Measurements from ENCODE around the gene DMD. TPM values are rescaled to one million over a fixed set of nuclear protein-coding genes. Genes with fewer than 3 reads are reported as not detected.

DMD gene
- total and polyA plus RNA-seq, 2 of the 8 experiments (the other 6 are each of a cell fraction or from before 2014, with no cell fraction given), result 4.8 to 7.4 TPM

DNA sequence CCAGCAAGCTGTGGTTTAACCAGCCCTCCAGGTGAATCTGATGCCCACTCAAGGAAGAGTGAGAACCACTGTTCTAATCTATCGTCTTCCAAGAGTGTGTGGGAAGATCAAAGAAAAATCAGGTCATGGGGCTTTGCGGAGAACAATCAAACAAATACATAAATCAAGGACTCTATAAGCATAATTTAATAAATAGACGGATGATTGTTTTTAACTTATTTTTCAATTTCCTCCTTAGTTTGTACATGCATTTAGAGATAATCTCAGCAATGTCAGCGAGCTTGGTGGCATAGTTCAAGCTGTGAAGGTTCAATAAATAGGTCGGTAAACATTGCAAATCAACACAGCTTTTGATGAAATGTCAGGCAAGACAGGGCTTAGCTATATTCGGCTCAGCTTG, 84.9 kb downstream of the DMD start:
- H3K23me2 ChIP-seq (ENCODE audit: low read depth, low read length), result no peaks in the 10 kb centered on the region
- no peak overlapping the region for H3K4me2 ChIP-seq (ENCODE audit: insufficient read depth in 1 of 2, low read depth in 2 of 2, low read length in 2 of 2)
- ChIA-PET CTCF (ENCODE audit: partially characterized antibody) (no interaction called here), POLR2A (ENCODE audit: partially characterized antibody) (no interaction called here)
- FAIRE-seq, result no peak
- H3K79me2 ChIP-seq (ENCODE audit: control insufficient read depth in 1 of 2, insufficient read depth in 2 of 2, low read length in 2 of 2), result no peaks in the 10 kb centered on the region
- no peaks in the 10 kb centered on the region for H3K79me1 ChIP-seq (ENCODE audit: low read depth, low read length)
- H4K20me1 ChIP-seq (replicated peaks in 1 of 2; ENCODE audit: control insufficient read depth in 1 of 2, insufficient read depth in 2 of 2, low read length in 2 of 2), result no peaks in the 10 kb centered on the region
- no peaks in the 10 kb centered on the region for H3K27me3 ChIP-seq (replicated peaks in 1 of 4; ENCODE audit: control insufficient read depth in 3 of 4, extremely low read depth in 1 of 4, insufficient read depth in 3 of 4, low read length in 3 of 4)
- no peak overlapping the region for H3K9ac ChIP-seq (replicated peaks in 1 of 4; ENCODE audit: extremely low read depth in 1 of 4, low read depth in 3 of 4, low read length in 3 of 4)
- H3K4me3 ChIP-seq (ENCODE audit: extremely low read depth in 1 of 4, insufficient read depth in 2 of 4, low read depth in 3 of 4, low read length in 4 of 4), result no peak overlapping the region
- TF ChIP-seq, protein P1, sequence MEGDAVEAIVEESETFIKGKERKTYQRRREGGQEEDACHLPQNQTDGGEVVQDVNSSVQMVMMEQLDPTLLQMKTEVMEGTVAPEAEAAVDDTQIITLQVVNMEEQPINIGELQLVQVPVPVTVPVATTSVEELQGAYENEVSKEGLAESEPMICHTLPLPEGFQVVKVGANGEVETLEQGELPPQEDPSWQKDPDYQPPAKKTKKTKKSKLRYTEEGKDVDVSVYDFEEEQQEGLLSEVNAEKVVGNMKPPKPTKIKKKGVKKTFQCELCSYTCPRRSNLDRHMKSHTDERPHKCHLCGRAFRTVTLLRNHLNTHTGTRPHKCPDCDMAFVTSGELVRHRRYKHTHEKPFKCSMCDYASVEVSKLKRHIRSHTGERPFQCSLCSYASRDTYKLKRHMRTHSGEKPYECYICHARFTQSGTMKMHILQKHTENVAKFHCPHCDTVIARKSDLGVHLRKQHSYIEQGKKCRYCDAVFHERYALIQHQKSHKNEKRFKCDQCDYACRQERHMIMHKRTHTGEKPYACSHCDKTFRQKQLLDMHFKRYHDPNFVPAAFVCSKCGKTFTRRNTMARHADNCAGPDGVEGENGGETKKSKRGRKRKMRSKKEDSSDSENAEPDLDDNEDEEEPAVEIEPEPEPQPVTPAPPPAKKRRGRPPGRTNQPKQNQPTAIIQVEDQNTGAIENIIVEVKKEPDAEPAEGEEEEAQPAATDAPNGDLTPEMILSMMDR (IDR thresholded peaks at IDR 0.05; ENCODE audit: control extremely low read depth in 1 of 3, insufficient read depth in 1 of 3, low read depth in 1 of 3, low read length in 3 of 3), result no peak
- H3K4me1 ChIP-seq (replicated peaks in 1 of 4; ENCODE audit: control insufficient read depth in 3 of 4, insufficient read depth in 4 of 4, low read length in 3 of 4), result no peaks in the 10 kb centered on the region
- no peak for DNase-seq (ENCODE audit: low read depth in 1 of 2, low spot score in 2 of 2)
- H3K56ac ChIP-seq (replicated peaks; ENCODE audit: insufficient read length, low read depth, low read length), result no peak overlapping the region
- no peaks in the 10 kb centered on the region for H3K36me3 ChIP-seq (ENCODE audit: control insufficient read depth in 2 of 4, insufficient read depth in 4 of 4, low read length in 3 of 4)
- no peak overlapping the region for H3K4ac ChIP-seq (replicated peaks; ENCODE audit: insufficient read length, low read depth, low read length)
- no peak overlapping the region for H2BK20ac ChIP-seq (ENCODE audit: low read length)
- H2AFZ ChIP-seq (ENCODE audit: low read length), result no peak overlapping the region
- H3K14ac ChIP-seq (ENCODE audit: insufficient read length), result no peak overlapping the region
- H2BK15ac ChIP-seq (ENCODE audit: low read length), result no peak overlapping the region
- no peak overlapping the region for H3K27ac ChIP-seq (ENCODE audit: low read depth, low read length)
- no peak overlapping the region for H3K18ac ChIP-seq (ENCODE audit: extremely low read depth, low read length)
- H3K23ac ChIP-seq (ENCODE audit: insufficient read length), result no peak overlapping the region
- H2BK12ac ChIP-seq (ENCODE audit: low read depth, low read length), result no peak overlapping the region
- no peak overlapping the region for H4K5ac ChIP-seq (ENCODE audit: insufficient read length, low read depth, low read length)
- WGBS, 2 experiments (ENCODE audit: extremely low coverage in 1 of 2, insufficient coverage in 1 of 2, insufficient read length in 1 of 2, insufficient replicate concordance in 2 of 2, low coverage in 1 of 2, low lambda C conversion rate in 2 of 2, missing lambda C conversion rate in 1 of 2), result 77% methylated on average over 6 of the region's 6 CpGs; no CpG with 5 or more reads in 1 of the 2 experiments
- H2AK5ac ChIP-seq (ENCODE audit: low read depth, low read length), result no peak overlapping the region
- no peak overlapping the region for H4K8ac ChIP-seq (ENCODE audit: extremely low read depth, insufficient read depth, low read length)
- H4K91ac ChIP-seq (replicated peaks; ENCODE audit: insufficient read length, low read length), result no peak overlapping the region
- H2BK120ac ChIP-seq (replicated peaks; ENCODE audit: low read depth, low read length), result no peak overlapping the region
- no peak overlapping the region for H2BK5ac ChIP-seq (ENCODE audit: low read depth, low read length)
- H3K9me3 ChIP-seq (ENCODE audit: insufficient read depth in 2 of 2, low read depth in 1 of 2, low read length in 1 of 2), result no peaks in the 10 kb centered on the region

Measured in H1 (cell line).